GM19240 (cell line): ENCODE data around the gene TMEM175.
"Not testable (repeated sequence)": the region's sequence is repeated elsewhere in the genome, so short reads cannot be mapped to it uniquely, and the experiment has no call there.

Experiments used
- DNase-seq: peaks from one replicate; pipeline ENCODE4 v3.0.0; 2011; ENCODE audit warnings: low spot score; ENCODE audit not compliant: insufficient read length

Gene TMEM175

DNA sequence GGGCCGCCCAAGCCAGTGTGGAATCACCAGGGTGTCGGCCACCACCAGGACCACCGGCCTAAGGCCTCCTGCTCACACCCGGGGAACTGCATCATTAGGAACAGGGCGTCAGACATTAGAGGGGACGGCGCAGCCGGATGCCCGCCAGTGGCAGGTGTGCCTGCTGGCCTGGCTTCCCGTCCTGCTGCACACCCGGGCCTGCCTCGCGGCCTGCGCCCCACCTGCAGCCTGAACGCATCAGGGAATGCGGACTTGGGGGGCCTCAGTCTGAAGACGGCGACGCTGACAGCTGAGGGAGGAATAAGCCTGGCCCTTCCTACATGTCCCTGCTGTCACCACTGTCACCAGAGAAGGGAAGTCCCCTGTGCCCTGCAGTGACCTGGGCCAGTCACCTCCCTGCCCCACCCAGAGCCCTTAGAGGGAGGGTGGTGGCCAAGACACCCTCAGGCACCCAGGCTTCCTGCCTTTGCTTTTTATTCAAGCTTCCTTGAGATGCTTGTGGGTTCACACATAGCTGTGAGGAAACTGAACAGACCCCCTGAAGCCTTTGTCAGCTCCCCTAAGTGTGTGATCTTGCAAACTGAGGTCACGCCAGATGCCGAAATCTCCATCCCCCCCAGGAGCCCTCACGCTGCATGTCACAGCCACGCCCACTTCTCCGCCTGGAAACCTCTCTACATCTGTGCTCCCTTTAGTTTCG is 37.9 kb downstream of the TMEM175 start:
- DNase-seq, result no peak

DNA sequence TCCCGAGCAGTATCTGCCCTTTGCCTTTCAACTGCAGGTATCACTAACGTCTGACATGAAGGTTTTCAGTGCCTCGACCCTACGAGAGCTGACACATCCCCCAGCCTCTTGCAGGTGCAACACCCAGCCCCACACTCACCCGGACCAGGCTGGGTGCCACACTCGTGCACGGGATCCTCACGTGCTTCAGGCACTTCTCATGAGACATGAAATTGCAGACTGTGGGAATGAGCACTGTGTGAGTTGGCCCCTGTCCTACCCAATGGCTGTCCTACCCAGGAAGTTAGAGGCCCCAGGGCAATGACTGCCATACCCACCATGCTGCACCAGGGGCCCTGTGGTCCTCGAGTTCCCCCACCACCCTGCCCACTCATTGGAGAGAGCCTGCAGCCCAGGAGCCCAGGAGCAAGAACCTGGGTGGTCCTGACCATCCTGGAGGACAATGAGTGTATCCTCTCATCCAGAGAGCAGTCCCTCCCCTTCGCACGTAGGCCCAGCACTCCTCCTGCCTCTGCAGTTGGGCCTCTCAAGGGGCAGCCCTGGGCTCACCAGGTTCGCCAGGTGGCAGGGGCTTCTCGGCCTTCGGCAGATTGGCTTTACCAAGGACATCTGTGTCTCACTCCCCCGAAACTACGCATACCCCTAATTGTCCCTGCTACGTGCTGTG is 38.7 kb downstream of the TMEM175 start:
- no peak for DNase-seq

DNA sequence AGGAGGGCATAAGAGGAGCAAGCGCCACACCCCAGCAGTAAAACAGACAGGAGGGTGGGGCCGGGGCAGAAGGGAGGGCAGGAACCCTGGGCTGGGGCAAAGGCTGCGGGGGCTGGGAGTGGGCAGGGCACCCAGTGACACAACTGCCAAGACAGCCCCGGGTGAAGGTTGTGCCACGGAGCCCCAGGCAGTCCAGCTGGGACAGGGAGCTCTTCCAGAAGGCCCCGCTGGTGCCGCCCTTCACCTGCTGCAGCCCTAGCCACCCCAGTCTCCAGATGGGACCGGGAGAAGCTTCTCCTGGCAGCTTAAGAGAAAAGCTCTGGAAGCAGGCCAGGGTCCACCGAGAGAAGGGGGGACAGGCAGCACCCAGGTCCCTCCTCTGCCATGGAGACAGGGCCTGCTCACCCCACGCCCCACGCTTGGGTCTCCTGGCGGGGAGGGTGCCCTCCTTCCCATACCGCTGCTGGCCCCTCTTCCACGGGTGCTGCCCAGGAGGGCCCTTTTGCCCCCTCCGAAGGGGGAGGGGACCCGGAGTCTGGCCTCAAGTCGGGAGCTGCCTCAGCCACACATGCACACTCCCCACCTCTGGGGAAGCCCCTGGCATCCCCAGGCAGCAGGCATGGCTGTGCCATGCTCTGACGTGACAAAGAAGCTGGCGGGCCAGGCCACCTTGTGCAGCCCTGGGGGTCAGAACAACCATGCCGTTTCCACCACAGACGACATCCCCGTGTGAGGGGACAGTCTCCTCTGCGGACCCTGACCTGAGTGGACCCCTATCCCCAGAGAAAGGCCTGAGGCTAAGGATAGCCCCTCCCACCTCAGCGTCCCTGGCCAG is 39.6 kb downstream of the TMEM175 start:
- DNase-seq, result no peak

DNA sequence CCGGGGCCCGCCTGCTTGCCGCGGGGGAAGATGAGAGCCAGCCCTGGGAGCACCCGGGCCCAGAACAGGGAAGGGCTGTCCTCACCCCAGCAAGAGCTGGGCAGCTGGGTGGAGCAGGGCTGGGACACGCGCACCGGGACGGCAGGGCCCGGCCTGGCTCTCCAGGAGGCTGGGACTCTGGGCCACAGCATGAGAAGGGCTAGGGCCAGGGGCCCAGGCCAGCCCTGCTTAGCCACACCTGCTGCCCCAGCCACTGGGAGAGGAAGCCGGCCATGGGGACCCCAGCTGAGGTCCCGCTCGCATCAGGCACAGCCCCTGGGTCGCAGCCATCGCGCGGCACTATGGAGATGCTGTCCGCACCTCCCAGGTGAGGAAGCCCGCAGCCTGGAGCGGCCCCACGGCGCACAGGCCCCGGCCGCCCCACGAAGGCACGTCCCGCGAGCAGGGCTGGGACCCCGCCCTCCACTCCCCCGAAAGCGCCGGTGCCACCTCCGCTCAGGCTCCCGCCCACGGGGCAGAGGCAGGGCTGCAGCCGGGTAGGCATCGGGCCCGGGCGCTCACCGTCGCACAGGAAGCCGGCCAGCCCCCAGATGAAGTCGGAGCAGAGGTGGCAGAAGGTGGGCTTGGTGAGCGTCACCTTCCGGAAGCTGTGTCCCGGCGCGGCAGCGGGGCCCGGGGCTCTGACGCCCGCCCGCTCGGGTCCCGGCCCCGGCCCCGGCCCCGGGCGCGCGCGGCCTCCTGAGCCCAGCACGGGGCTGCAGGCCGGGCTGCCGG is 40.6 kb downstream of the TMEM175 start:
- peak; percentile 65 for DNase-seq

DNA sequence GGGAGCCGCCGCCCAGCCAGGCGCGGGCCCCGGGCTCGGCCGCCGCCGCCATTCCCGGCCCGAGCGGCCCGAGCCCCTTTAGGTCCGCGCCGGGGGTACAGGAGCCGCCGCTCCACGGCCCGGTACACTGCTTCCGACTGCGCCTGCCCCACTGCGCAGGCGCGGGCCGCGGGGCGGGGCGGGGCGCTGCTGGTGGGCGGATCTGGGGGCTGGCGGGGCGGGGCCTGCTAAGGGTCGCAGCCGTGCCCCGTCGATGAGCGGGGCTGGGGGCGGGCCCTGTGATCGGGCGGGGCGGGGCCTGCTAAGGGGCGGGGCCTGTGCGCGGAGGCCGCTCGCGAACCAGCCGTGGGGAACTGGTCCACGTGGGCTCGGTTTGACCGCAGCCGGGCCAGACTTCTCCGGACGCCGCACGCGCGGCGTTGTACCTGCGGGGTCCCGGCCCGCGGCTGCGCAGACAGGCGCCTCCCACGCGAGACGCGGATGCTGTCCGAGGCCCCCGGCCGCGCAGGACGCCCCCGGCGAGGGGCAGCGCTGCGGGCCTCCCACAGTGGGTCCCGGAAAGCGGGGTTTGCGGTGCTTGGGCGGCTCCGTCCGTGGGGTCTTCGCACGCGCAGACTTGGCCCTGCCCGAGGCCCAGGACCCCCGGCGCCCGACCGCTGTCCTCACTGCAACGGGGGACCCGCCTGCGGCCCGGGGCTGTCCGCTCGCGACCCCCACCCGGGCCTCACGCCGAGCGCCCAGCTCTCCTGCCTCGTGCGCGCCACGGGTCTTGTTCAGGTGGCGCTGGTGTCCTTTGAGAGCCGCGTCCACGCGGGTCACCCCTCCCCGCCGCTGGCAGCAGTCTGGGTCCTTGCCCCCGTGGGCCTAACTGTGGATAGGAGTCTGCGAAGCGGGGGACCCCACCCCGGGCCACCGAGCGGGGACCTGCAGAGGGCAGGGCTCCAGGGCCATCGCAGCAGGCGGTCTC is 41.5 kb downstream of the TMEM175 start, which contains the start of gene DGKQ:
DGKQ (minus strand) TSS at position 139 of the 967 bp plus-strand sequence; CDS start at position 52, 87 bp downstream.
- DNase-seq, result peak; percentile 99

DNA sequence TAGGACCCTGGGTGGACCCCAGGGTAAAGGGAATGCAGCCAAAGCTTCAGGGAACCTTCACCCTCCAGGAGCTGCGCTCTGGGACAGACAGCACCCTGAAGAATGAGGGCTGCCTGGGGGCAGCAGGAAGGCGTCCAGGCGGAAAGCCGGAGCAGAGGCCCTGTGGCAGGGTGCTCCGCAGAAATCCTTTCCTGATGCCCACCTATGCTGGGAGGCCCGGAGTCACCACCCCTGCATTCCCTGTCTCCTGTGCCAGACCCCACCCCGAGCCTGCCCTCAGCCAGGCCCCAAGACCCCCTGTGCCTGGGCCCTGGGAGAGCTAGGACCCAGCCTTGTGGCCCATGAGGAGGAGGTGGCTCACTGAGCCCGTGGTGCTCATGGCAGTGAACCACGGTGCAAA is 42.4 kb downstream of the TMEM175 start:
- no peak for DNase-seq

DNA sequence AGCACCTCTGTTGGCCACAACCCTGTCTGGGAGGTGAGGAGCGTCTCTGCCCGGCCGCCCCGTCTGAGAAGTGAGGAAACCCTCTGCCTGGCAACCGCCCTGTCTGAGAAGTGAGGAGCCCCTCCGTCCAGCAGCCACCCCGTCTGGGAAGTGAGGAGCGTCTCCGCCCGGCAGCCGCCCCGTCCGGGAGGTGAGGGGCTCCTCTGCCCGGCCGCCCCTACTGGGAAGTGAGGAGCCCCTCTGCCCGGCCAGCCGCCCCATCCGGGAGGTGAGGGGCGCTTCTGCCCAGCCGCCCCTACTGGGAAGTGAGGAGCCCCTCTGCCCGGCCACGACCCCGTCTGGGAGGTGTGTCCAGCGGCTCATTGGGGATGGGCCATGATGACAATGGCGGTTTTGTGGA is 43.8 kb downstream of the TMEM175 start:
- DNase-seq, result not testable (repeated sequence)

DNA sequence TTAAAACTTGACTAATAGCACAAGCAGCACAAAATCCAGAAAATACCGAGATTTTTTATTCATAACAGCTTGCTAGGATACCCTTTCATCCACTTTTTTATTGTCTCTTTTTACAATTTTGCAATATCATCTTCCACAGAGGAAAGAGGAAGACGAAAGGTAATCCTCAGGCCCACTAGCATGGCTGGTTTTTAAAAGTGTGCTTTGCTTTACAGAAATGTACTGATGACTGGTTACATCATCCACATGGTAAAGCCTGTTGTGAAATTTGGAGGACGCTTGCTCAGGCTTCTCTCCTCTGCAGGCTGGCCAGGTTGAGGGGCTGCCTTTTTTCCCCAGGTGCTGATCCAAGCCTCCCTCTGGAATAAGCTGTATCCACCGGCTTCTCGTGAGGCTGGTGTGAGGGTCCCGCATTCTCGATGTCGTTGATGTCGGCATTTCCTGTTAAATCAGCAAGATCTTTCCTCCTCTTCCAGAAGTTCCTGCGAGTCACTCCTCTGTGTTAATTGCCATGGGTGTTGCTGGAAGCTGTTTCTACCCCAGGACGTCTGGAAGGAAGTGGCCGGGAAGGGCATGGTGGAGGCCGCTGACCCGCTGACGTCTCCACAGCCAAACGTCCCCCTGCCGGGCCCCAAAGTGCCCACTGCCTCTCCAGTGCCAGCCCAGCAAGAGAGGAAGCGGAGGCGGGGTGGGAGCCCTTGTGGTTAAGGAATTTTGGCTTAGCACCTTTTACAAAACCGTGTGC is 46.9 kb downstream of the TMEM175 start:
- no peak for DNase-seq

DNA sequence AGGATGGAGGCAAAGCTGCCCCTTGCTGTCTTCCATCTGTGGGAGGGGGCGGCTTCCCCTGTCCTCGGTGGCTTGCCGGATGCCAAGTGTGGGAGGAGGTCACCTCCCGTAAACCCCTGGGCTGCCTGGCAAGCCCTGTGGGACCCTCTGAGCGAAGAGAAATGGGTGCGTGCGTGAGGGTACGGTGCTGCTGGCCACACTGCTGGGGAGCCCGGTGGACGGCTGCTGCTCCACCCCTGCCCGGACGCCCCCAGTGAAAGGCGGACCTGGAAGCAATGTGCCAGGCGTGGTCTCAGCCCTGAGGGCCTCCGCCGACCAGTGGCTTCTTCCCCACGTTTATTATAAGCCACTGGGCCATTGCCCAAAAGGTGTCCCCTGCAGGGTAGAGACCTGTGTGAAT is 50.0 kb downstream of the TMEM175 start:
- DNase-seq, result no peak

DNA sequence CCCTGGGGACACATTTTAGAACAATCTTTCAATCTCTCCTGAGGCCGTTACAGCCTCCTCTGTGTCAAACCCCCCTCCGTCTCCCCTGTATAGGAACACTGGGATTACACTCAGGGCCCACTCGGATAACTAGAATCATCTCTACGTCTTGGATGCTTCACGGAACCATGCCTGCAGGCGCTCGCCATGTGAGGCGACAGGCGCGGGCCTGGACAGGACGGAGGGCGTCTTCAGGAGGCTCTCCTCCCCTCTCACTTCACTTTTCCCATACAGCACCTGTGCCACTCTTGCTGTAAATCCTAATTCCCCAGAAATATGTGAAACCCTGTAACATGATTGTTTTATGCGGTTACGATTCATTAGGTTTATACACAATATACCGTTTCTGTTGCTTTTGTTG is 50.6 kb downstream of the TMEM175 start:
- no peak for DNase-seq

DNA sequence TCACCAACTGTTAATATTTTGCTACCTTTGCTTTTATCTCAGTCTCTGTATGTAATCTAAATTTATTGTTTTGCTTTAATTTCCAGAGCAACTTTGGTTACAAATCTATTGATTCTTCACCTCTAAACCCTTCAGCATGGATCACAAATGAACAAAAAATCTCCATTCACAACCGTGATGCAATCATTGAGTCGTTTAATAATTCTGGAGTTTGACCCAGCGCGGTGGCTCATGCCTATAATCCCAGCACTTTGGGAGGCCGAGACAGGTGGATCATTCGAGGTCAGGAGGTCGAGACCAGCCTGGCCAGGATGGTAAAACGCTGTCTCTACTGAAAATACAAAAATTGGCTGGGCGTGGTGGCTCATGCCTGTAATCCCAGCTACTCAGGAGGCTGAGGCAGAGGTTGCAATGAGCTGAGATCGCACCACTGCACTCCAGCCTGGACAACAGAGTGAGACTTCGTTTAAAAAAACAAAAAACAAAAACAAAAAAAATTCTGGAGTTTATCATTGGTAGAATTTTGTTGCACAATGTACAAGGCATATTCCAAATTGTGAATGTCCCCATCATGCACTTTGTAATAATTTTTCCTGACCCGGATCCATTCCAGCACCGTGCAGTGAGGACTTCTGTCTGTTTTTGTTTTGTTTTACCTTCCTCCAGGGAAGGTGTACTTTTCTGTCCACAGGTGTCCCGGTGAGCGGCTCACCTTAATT is 52.2 kb downstream of the TMEM175 start:
- no peak for DNase-seq

DNA sequence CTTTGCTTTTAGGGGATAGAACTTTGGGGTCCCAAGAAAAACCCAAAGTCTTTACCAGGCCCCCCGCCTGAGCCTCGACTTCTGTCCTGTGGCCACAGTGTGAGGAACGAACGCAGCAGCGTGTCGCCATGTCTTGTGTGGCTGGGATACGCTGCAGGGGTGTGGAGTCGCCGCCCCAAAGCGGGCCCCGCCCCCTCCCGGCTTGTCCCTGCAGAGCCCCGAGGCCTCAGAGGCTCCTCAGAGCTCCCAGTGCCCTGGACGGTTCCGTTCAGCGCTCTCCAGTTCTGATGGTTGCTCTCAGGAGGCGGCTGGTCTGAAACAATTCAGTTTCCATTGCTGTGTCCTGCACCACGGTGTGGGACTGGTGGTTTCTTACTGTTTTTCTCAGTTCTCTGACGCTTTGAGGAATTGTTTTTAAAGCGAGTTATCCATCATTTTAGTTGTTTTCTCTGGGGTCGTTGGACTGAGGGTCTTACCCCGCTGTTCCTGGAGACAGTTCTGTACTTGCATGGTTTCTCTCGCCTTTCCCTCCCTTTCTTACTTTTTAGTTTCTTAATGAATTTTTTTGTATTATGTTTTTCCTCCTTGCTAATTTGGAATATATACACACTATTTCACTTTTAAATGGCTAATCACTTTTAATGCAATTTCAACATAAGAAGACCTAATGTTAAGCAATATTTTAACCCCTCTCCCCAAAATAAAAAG is 53.0 kb downstream of the TMEM175 start:
- DNase-seq, result peak; percentile 66

DNA sequence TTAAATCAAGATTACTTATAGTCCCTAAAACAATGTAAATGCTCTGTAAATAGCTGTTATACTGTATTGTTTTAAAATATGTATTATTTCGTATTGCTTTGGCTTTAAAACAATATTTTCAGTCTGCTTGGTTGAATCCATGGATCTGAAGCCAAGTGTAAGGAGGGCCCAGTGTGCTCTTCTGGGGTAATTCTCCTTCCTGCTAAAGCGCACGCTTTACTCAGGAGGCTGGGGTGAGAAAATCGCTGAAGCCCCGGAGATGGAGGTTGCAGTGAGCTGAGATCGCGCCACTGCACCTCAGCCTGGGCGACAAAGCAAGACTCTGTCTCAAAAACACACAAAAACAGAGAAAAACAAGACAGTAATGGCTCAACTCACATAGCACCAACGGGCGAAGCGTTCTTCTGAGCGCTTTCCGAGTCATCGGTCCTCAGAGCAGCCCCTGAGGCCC is 54.2 kb downstream of the TMEM175 start:
- DNase-seq, result no peak

DNA sequence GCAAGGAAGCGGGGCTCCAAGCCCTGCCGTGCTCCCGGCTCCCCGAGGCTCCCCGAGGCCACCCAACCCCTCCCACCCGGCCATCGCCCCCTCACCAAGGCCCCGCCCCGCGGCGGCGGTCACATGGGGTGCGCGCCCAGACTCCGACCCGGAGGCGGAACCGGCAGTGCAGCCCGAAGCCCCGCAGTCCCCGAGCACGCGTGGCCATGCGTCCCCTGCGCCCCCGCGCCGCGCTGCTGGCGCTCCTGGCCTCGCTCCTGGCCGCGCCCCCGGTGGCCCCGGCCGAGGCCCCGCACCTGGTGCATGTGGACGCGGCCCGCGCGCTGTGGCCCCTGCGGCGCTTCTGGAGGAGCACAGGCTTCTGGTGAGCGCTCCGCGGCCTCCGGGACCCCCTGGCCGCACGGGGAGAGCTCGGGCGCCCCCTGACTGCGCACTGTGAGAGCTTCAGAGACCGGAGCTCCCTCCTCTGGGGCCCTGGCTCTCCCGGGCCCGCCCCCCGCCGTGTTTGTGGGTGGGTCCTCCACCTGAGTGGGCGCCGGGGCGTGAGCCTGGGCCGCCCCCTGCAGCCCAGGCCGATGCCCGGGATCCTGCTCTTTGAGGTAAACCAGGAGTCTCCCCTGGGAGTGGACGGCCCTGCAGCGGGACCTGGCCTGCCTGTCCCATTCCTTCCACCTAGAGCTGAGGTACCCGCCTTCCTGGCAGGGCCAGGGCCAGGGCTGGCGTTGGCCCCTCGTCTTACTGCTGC is 54.8 kb downstream of the TMEM175 start, which contains the start of gene IDUA:
IDUA (plus strand) TSS at position 166 of the 745 bp plus-strand sequence; CDS start at position 207, 41 bp downstream.
- DNase-seq, result peak; percentile 85

DNA sequence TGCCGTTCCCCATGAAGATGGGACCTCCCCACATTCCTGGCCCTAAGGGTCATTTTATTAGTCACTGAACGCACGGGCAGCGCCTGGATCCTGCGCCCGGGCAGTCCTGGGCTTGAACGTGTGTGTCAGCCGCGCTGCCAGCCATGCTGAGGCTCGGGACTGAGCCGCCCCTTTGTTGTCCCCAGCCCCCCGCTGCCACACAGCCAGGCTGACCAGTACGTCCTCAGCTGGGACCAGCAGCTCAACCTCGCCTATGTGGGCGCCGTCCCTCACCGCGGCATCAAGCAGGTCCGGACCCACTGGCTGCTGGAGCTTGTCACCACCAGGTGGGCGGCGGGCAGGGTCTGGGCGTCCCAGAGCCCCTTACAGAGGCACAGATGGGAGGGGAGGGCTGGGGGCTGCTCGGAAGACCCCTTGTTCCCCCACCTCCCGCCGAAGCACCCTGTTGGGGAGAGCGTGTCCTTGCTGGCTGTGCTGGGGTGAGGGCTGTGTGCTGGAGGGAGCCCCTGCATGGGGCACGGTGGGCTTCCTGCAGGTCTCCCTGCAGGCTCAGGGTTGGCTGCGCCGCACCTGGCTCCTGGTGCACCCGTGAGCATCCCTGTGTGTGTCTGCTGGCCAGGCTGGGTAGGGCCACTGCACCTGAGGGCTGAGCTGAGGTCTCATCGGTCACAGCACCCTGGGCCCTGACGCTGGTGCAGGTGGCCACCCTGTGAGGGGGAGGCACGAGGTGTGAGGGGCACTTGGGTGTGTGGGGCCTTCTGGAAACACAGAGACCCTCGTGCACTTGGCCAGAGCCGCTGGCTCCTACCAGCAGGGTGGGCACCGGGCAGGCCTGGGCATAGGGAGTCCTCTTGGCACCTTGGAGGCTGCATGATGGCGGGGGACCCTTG is 55.6 kb downstream of the TMEM175 start:
- DNase-seq, result no peak
